Effector memory CD4-positive, alpha-beta T cell (primary cell): Measurements from ENCODE around the gene PITX1.
"Not testable (repeated sequence)": the region's sequence is repeated elsewhere in the genome, so short reads cannot be mapped to it uniquely, and the experiment has no call there.

ENCODE experiments used
- DNase-seq, 3 donors: peaks; one replicate each; pipeline ENCODE4 v3.0.0-alpha.2; 2020
- H3K27ac ChIP-seq: 2 replicates; pipeline ENCODE4 v1.7.0; 2013; ENCODE audit warnings: mild to moderate bottlenecking, low read length, moderate library complexity; ENCODE audit not compliant: insufficient read depth, poor library complexity, severe bottlenecking
- H3K27me3 ChIP-seq: replicated peaks from 2 replicates; pipeline ENCODE4 v1.7.0; 2013; ENCODE audit warnings: mild to moderate bottlenecking, low read length; ENCODE audit not compliant: insufficient read depth, control insufficient read depth, poor library complexity, severe bottlenecking
- H3K36me3 ChIP-seq: 2 replicates; pipeline ENCODE4 v1.7.0; 2013; ENCODE audit warnings: mild to moderate bottlenecking, low read length, moderate library complexity; ENCODE audit not compliant: control insufficient read depth, insufficient read depth
- H3K4me1 ChIP-seq: 2 replicates; pipeline ENCODE4 v1.7.0; 2013; ENCODE audit warnings: low read length, mild to moderate bottlenecking; ENCODE audit not compliant: control insufficient read depth, insufficient read depth, poor library complexity, severe bottlenecking
- H3K4me3 ChIP-seq: 2 replicates; pipeline ENCODE4 v1.7.0; 2013; ENCODE audit warnings: low read length, low read depth, mild to moderate bottlenecking; ENCODE audit not compliant: insufficient read depth, poor library complexity, severe bottlenecking
- H3K9me3 ChIP-seq: 2 replicates; pipeline ENCODE4 v1.7.0; 2013; ENCODE audit warnings: mild to moderate bottlenecking, low read length, moderate library complexity; ENCODE audit not compliant: control insufficient read depth

PITX1 gene

DNA sequence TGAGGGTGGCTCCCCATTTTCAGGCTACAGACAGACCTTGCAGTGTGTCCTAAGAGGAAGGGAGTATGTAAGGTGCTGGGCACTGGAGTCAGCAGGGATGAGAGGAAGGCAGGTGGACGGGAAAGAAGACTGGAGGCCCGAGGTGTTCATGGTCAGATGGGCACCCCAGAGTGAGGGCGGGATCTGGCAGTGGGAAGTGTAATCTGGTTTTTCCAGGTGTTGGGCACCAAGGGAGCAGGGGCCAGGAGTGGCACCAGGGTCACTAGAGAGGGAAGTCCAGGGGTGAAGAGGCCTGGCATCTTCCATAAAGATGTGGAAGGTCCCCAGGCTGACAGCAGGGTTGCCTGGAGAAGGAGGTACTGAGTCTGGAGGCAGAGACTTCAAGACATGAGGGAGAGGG, 29.7 kb downstream of the PITX1 start:
- no peaks in the 10 kb centered on the region for H3K36me3 ChIP-seq
- H3K4me3 ChIP-seq = no peak overlapping the region
- DNase-seq = no peak
- H3K27ac ChIP-seq = no peak overlapping the region
- H3K27me3 ChIP-seq = no peaks in the 10 kb centered on the region
- H3K9me3 ChIP-seq = no peaks in the 10 kb centered on the region
- no peaks in the 10 kb centered on the region for H3K4me1 ChIP-seq

DNA sequence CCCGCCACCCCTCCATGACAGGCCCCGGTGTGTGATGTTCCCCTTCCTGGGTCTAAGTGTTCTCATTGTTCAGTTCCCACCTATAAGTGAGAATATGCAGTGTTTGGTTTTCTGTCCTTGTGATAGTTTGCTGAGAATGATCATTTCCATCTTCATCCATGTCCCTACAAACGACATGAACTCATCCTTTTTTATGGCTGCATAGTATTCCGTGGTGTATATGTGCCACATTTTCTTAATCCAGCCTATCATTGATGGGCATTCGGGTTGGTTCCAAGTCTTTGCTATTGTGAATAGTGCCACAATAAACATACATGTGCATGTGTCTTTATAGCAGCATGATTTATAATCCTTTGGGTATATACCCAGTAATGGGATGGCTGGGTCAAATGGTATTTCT, 36.0 kb downstream of the PITX1 start:
- H3K27me3 ChIP-seq, DNase-seq, H3K36me3 ChIP-seq, H3K9me3 ChIP-seq, H3K27ac ChIP-seq, H3K4me3 ChIP-seq, H3K4me1 ChIP-seq: not testable (repeated sequence)

DNA sequence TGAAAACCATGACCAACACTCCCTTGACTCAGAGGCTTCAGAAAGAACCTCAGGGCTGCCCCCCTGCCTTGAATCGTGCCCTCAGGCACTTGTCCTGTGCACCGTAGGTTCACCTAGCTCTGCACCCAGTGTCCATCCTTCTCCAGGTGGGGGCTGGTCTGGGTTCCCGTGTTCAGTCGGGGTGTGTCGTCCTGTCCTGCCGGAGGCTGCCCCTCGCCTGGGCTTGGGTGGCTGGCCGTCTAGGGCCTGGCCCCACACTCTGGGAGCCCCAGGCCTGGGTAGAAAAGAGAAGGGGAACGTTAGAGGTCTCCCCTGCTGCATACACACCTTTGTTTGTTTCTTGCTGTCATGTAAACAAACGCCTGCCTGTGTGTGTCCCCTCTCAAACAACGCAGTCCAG, 37.0 kb downstream of the PITX1 start:
- Histone ChIP-seq H3K9me3 (no peaks in the 10 kb centered on the region), H3K27me3 (no peaks in the 10 kb centered on the region), H3K4me1 (no peaks in the 10 kb centered on the region), H3K36me3 (no peaks in the 10 kb centered on the region), H3K27ac (no peak overlapping the region), H3K4me3 (no peak overlapping the region)
- no peak for DNase-seq

DNA sequence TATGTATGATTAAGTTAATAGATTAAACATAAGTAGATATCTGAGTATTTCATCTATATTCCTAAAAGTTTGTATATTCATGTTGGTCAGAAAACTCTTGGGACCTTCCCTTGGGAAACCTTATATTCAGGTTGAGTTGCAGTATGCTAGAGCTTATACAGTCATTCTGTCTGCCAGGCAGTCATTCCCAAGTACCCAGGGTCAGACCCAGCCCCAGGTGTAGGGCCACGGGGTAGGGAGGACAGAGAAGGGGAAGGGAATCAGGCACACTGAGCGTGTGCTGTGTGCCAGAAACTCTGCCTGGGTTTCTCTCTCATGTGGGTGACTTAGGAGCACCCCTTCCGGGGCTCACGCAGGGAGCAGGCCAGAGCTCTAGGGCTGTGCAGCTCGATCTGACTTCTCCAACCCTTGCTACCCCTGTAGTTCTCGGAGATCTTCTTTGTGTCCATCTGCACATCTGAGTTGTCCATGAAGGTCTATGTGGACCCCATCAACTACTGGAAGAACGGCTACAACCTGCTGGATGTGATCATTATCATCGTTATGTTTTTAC, 38.1 kb downstream of the PITX1 start:
- H3K36me3 ChIP-seq = no peaks in the 10 kb centered on the region
- no peak for DNase-seq
- no peaks in the 10 kb centered on the region for H3K9me3 ChIP-seq
- no peak overlapping the region for H3K27ac ChIP-seq
- no peaks in the 10 kb centered on the region for H3K27me3 ChIP-seq
- H3K4me1 ChIP-seq = no peaks in the 10 kb centered on the region
- no peak overlapping the region for H3K4me3 ChIP-seq

DNA sequence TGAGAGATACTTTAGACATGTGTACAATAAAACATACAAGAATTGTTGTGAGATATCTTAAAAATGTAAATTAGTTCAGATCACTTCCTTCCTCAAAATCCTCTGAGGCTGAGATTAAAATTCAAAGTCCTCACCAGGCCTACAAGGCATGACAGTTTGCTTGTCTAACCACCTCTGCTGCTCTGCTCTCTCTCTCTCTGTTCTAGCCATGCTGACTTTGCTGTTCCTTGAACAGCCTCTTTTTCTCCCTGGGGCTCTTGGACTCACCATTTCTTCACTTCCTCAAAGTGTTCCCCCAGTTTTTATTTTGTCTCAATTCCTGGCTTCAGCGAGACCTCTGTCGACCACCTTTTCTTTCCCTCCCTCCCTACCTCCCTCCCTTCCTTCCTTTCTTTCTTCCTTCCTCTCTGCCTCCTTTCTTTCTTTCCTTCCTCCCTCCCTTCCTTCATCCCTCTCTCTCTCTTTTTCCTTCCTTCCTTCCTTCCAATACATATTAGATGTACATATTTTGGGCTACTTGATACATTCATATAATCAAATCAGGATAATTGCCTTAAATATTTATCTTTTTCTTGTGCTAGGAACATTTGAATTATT, 39.4 kb downstream of the PITX1 start:
- Histone ChIP-seq H3K36me3 (no peaks in the 10 kb centered on the region), H3K4me3 (no peak overlapping the region), H3K27ac (no peak overlapping the region), H3K9me3 (no peaks in the 10 kb centered on the region), H3K4me1 (no peaks in the 10 kb centered on the region), H3K27me3 (no peaks in the 10 kb centered on the region)
- no peak for DNase-seq

DNA sequence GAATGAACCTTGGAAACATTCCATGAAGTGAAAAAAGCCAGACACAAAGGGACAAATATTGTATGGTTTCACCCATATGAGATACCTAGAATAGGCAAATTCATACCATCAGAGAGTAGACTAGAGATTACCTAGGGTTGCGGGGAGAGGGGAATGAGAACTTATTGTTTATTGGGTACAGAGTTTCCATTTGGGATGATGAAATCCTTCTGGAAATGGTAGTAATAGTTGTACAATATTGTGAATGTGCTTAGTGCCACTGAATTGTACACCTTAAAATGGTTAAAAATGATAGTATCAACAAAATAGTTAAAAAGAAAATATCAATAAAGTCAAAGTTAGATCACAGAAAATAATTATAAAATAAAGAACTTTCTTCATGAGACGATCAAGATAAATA, 40.9 kb downstream of the PITX1 start:
- Histone ChIP-seq H3K36me3 (no peaks in the 10 kb centered on the region), H3K27ac (no peak overlapping the region), H3K27me3 (no peaks in the 10 kb centered on the region)

DNA sequence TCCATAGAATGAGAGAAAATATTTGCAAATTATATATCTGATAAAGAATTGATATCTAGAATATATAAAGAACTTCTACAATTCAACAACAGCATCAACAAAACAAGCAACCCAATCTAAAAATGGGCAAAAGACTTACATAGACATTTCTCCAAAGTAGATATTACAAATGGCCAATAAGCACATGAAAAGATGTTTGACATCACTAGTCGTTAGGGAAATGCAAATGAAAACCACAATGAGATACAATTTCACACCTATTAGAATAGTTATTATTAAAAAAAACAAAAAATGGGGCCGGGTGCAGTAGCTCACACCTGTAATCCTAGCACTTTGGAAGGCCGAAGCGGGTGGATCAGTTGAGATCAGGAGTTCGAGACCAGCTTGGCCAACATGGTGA, 41.9 kb downstream of the PITX1 start:
- DNase-seq = no peak
- Histone ChIP-seq H3K4me3 (no peak overlapping the region), H3K27ac (no peak overlapping the region), H3K27me3 (no peaks in the 10 kb centered on the region), H3K4me1 (no peaks in the 10 kb centered on the region), H3K9me3 (no peaks in the 10 kb centered on the region), H3K36me3 (no peaks in the 10 kb centered on the region)

More for the DNA sequence above, 40.9 kb downstream of the PITX1 start:
- no peaks in the 10 kb centered on the region for H3K9me3 ChIP-seq
- DNase-seq = no peak
- H3K4me1 ChIP-seq = no peaks in the 10 kb centered on the region
- no peak overlapping the region for H3K4me3 ChIP-seq

DNA sequence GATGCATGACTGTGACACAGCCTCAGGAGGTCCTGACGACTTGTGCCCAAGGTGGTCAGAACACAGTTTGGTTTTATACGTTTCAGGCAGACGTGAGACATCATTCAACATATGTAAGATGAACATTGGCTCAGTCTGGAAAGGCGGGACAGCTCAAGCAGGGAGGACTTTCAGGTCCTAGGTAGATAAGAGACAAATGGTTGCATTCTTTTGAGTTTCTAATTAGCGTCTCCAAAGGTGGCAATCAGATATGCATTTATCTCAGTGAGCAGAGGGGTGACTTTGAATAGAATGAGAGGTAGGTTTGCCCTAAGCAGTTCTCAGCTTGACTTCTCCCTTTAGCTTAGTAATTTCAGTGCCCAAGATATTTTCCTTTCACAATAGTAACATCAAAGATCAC, 43.8 kb downstream of the PITX1 start:
- not testable (repeated sequence) for H3K9me3 ChIP-seq, H3K4me3 ChIP-seq

DNA sequence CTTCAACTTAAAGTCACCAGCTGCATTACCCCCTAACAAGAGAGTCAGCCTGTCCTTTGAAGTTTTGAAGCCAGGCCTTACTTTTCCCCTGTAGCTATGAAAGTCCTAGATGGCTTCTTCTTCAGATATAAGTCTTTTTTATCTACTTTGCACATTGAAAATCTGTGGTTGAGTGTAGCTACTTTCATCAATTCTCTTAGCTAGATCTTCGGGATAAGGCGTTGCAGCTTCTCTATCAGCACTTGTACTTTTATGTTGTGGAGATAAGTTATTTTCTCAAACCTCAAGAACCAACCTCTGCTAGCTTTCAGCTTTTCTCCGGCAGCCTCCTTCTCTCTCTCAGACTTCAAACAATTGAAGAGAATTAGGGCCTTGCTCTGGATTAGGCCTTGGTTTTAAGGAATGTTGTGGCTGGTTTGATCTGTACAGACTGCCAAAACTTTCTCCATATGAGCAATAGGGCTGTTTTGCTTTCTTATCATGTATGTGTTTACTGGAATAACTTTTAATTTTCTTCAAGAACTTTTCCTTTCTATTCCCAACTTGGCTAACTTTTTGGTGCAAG, 44.7 kb downstream of the PITX1 start:
- no peaks in the 10 kb centered on the region for H3K9me3 ChIP-seq
- no peaks in the 10 kb centered on the region for H3K36me3 ChIP-seq
- DNase-seq = no peak
- no peaks in the 10 kb centered on the region for H3K4me1 ChIP-seq
- no peak overlapping the region for H3K27ac ChIP-seq
- H3K27me3 ChIP-seq = no peaks in the 10 kb centered on the region
- H3K4me3 ChIP-seq = no peak overlapping the region

More for the DNA sequence above, 43.8 kb downstream of the PITX1 start:
- H3K36me3 ChIP-seq, H3K27me3 ChIP-seq, H3K4me1 ChIP-seq, DNase-seq, H3K27ac ChIP-seq: not testable (repeated sequence)

DNA sequence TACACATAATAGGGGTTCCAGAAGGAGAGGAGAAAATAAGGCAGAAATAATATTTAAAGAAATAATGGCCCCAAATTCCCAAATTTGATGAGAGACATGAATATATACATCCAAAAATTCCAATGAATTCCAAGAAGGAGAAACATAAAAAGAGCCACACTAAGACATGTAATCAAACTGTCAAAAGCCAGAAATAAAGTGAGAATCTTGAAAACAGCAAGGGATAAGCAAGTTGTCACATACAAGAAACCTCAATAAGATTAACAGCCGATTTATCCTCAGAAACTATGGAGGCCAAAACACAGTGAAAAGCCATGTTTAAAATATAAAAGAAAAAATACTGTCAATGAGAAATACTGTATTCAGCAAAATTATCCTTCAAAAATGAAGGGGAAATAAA, 51.8 kb downstream of the PITX1 start:
- H3K36me3 ChIP-seq = no peaks in the 10 kb centered on the region

More for the DNA sequence above, 51.8 kb downstream of the PITX1 start:
- Histone ChIP-seq H3K27me3 (no peaks in the 10 kb centered on the region), H3K9me3 (peaks cover 8% of the 10 kb centered on the region), H3K27ac (no peak overlapping the region), H3K4me1 (no peaks in the 10 kb centered on the region), H3K4me3 (no peak overlapping the region)
- no peak for DNase-seq
